ENCODE data around the gene AARS2. TPM values are rescaled to one million over a fixed set of nuclear protein-coding genes. Genes with fewer than 3 reads are reported as not detected.
A peak's percentile ranks its signal among the peaks of the same experiment; 100 is the strongest.

The AARS2 gene
- total RNA-seq, 1 experiment from 2014 or later = 28.9 TPM

DNA sequence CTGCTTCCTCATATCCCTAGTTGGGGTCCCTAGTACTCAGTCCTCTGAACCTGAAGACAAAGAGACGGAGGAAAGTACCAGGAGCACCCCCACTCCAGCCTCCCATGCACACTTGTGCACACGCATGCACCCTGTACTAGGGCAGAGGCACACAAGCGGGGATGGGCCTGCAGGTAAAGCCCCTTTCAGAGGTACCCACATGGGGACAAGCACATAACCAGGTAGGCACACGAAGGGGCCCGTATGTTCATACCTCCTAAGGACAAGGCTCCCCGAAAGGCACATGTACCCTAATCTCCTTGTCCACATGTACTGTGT is 41.8 kb downstream of the AARS2 start (continued):
- TF ChIP-seq, protein P1, sequence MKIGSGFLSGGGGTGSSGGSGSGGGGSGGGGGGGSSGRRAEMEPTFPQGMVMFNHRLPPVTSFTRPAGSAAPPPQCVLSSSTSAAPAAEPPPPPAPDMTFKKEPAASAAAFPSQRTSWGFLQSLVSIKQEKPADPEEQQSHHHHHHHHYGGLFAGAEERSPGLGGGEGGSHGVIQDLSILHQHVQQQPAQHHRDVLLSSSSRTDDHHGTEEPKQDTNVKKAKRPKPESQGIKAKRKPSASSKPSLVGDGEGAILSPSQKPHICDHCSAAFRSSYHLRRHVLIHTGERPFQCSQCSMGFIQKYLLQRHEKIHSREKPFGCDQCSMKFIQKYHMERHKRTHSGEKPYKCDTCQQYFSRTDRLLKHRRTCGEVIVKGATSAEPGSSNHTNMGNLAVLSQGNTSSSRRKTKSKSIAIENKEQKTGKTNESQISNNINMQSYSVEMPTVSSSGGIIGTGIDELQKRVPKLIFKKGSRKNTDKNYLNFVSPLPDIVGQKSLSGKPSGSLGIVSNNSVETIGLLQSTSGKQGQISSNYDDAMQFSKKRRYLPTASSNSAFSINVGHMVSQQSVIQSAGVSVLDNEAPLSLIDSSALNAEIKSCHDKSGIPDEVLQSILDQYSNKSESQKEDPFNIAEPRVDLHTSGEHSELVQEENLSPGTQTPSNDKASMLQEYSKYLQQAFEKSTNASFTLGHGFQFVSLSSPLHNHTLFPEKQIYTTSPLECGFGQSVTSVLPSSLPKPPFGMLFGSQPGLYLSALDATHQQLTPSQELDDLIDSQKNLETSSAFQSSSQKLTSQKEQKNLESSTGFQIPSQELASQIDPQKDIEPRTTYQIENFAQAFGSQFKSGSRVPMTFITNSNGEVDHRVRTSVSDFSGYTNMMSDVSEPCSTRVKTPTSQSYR (CRISPR knock-in tag; IDR thresholded peaks at IDR 0.05) = no peak
- TF ChIP-seq SMAD3 (CRISPR knock-in tag; IDR thresholded peaks at IDR 0.05; ENCODE audit: borderline replicate concordance) = no peak

DNA sequence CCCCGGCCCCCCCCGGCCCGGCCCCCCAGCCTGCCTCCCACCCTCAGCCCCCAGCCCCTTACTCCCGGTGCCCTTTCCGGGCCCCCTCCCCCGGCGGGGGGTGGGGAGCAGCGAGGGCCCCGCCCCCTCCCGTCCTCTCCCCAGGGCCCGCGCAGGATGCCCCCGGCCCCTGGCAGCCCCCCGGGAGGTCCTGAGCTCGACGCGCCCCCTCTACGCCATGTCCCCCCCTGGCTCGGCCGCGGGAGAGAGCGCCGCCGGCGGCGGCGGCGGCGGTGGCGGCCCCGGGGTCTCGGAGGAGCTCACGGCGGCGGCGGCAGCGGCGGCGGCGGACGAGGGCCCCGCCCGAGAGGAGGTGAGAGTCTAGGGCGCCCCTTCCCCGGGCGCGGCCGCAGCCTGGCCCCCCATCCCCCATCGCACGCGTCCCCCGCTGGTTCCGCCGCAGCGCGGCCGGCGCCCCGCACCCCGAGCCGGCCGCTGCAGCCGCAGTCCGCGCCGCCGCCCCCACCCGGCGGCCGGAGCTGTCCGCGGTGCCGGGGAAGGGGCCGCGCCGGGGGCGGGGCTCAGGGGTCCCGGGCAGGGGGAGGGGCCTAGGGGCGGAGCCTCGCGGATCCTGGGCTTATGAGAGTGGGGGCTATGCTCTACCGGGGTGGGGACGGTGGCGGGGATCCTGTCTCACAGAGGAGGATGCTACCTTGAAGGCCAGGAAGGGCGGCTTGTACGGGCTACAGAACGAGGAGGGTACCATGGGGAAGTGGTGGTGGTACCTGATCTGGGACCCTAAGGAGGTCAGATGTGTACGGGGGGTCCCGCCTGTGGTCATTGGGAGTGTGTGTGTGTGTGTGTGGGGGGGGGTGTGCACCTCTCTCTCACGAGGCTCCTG is 42.4 kb downstream of the AARS2 start:
- DNase-seq (ENCODE audit: low spot score) = peak; percentile 83
- POLR2A ChIA-PET = interaction anchor here (1.2 to 1.6 kb wide), 2 partner anchors 16 to 71 kb away, joined by 3 to 5 read pairs; partner anchors contain the start of gene SPATS1
- peaks cover 36% of the 10 kb centered on the region for H3K4me1 Mint-ChIP-seq

DNA sequence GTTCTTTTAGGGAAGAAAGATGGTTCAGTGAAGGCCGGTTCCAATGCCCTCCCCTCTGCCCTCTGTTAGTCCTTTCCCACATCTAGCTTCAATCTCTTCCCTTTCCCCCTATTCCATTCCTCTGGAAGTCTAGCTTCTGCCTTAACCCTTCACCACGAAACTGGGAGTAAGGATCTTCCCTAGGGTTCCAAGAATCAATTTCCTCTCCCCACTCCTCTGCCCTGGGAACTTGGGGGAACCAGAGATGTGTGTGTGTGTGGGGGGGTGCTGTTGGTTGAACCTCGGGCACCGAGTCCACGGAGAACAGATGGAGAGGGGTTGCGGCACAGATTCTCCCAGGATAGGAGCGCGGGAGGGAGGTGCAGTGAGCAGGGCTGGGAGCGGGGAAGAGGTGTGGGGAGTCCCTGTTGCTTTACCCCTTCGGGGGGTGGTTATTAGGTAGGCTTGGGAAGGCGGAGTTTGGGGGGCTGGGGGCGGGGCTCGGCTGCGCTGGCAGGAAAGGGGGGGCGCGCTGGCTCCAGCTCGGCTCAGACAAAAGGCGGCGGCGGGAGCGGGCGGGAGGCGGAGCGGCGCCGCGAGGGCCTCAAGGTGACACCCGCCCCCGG is 43.1 kb downstream of the AARS2 start, which contains the start of gene TMEM151B:
TSS of gene TMEM151B (plus strand) at position 530 of the 605 bp plus-strand sequence. CDS start 293 bp downstream, outside the sequence.
- DNase-seq (ENCODE audit: low spot score) (peak; percentile 46), ATAC-seq (no peak; the same call in 1 of the 2 replicates)
- CTCF ChIA-PET = interaction anchor here (0.7 to 6.3 kb wide), 14 partner anchors 13 to 200 kb away, joined by 3 to 109 read pairs (median 4); partner anchors contain the start of genes AARS2, CDC5L, SLC35B2 and SPATS1
- H3K36me3 Mint-ChIP-seq = no peaks in the 10 kb centered on the region
- peaks cover 36% of the 10 kb centered on the region for H3K4me1 Mint-ChIP-seq
- H3K9me3 Mint-ChIP-seq = no peaks in the 10 kb centered on the region
- H3K27ac Mint-ChIP-seq = no peak within 1 kb of the TSS
- peak within 1 kb of the TSS; percentile 72 for H3K4me3 Mint-ChIP-seq
- peaks cover 34% of the 10 kb centered on the region for H3K27me3 Mint-ChIP-seq (ENCODE audit: low read depth)
- POLR2A ChIA-PET = interaction anchor here (1.2 to 1.6 kb wide), 3 partner anchors 16 to 72 kb away, joined by 3 to 5 read pairs (median 3); partner anchors contain the start of gene SPATS1
- TF ChIP-seq CBFB (CRISPR knock-in tag; IDR thresholded peaks at IDR 0.05; ENCODE audit: low read depth) (no peak), NFE2L1 (CRISPR knock-in tag; IDR thresholded peaks at IDR 0.05) (no peak), GTF2I (CRISPR knock-in tag; conservative IDR thresholded peaks at IDR 0.05) (no peak), ATF1 (CRISPR knock-in tag; IDR thresholded peaks at IDR 0.05) (no peak), SMAD3 (CRISPR knock-in tag; IDR thresholded peaks at IDR 0.05; ENCODE audit: borderline replicate concordance) (no peak), OVOL2 (CRISPR knock-in tag; IDR thresholded peaks at IDR 0.05; ENCODE audit: borderline replicate concordance) (no peak), ZNF219 (CRISPR knock-in tag; IDR thresholded peaks at IDR 0.05; ENCODE audit: borderline replicate concordance) (no peak), ZNF263 (CRISPR knock-in tag; IDR thresholded peaks at IDR 0.05; ENCODE audit: low read depth) (no peak), GRHL2 (CRISPR knock-in tag; IDR thresholded peaks at IDR 0.05; ENCODE audit: insufficient replicate concordance, severe bottlenecking) (no peak)
- TF ChIP-seq, protein P2, sequence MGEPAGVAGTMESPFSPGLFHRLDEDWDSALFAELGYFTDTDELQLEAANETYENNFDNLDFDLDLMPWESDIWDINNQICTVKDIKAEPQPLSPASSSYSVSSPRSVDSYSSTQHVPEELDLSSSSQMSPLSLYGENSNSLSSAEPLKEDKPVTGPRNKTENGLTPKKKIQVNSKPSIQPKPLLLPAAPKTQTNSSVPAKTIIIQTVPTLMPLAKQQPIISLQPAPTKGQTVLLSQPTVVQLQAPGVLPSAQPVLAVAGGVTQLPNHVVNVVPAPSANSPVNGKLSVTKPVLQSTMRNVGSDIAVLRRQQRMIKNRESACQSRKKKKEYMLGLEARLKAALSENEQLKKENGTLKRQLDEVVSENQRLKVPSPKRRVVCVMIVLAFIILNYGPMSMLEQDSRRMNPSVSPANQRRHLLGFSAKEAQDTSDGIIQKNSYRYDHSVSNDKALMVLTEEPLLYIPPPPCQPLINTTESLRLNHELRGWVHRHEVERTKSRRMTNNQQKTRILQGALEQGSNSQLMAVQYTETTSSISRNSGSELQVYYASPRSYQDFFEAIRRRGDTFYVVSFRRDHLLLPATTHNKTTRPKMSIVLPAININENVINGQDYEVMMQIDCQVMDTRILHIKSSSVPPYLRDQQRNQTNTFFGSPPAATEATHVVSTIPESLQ (CRISPR knock-in tag; IDR thresholded peaks at IDR 0.05) = no peak
- TF ChIP-seq, protein P3, sequence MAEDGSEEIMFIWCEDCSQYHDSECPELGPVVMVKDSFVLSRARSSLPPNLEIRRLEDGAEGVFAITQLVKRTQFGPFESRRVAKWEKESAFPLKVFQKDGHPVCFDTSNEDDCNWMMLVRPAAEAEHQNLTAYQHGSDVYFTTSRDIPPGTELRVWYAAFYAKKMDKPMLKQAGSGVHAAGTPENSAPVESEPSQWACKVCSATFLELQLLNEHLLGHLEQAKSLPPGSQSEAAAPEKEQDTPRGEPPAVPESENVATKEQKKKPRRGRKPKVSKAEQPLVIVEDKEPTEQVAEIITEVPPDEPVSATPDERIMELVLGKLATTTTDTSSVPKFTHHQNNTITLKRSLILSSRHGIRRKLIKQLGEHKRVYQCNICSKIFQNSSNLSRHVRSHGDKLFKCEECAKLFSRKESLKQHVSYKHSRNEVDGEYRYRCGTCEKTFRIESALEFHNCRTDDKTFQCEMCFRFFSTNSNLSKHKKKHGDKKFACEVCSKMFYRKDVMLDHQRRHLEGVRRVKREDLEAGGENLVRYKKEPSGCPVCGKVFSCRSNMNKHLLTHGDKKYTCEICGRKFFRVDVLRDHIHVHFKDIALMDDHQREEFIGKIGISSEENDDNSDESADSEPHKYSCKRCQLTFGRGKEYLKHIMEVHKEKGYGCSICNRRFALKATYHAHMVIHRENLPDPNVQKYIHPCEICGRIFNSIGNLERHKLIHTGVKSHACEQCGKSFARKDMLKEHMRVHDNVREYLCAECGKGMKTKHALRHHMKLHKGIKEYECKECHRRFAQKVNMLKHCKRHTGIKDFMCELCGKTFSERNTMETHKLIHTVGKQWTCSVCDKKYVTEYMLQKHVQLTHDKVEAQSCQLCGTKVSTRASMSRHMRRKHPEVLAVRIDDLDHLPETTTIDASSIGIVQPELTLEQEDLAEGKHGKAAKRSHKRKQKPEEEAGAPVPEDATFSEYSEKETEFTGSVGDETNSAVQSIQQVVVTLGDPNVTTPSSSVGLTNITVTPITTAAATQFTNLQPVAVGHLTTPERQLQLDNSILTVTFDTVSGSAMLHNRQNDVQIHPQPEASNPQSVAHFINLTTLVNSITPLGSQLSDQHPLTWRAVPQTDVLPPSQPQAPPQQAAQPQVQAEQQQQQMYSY (CRISPR knock-in tag; IDR thresholded peaks at IDR 0.05) = no peak
- TF ChIP-seq, protein P4, sequence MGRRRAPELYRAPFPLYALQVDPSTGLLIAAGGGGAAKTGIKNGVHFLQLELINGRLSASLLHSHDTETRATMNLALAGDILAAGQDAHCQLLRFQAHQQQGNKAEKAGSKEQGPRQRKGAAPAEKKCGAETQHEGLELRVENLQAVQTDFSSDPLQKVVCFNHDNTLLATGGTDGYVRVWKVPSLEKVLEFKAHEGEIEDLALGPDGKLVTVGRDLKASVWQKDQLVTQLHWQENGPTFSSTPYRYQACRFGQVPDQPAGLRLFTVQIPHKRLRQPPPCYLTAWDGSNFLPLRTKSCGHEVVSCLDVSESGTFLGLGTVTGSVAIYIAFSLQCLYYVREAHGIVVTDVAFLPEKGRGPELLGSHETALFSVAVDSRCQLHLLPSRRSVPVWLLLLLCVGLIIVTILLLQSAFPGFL (CRISPR knock-in tag; IDR thresholded peaks at IDR 0.05; ENCODE audit: borderline replicate concordance) = no peak

More for the DNA sequence above, 42.4 kb downstream of the AARS2 start:
- ATAC-seq = peak; percentile 66
- CTCF ChIA-PET = interaction anchor here (0.6 to 6.3 kb wide), 16 partner anchors 13 to 199 kb away, joined by 3 to 109 read pairs (median 4); partner anchors contain the start of genes AARS2, CDC5L, SLC35B2 and SPATS1
- Mint-ChIP-seq H3K4me3 (peak overlapping the region; percentile 68), H3K36me3 (no peaks in the 10 kb centered on the region), H3K27me3 (ENCODE audit: low read depth) (peaks cover 34% of the 10 kb centered on the region), H3K27ac (no peak overlapping the region), H3K9me3 (no peaks in the 10 kb centered on the region)
- no peak for TF ChIP-seq ZNF317 (CRISPR knock-in tag; IDR thresholded peaks at IDR 0.05; ENCODE audit: borderline replicate concordance, low read depth)
- TF ChIP-seq GABPB1 (CRISPR knock-in tag; IDR thresholded peaks at IDR 0.05) = no peak
- TF ChIP-seq SP1 (CRISPR knock-in tag; conservative IDR thresholded peaks at IDR 0.05) = 0 out of 2 replicates have a peak, but pooled peaks have one; percentile 47
- TF ChIP-seq TEAD4 (CRISPR knock-in tag; IDR thresholded peaks at IDR 0.05) = no peak
- TF ChIP-seq, protein P4 (CRISPR knock-in tag; IDR thresholded peaks at IDR 0.05; ENCODE audit: borderline replicate concordance) = no peak
- TF ChIP-seq ZNF423 (CRISPR knock-in tag; IDR thresholded peaks at IDR 0.05) = 0 out of 2 replicates have a peak, but pooled peaks have one; percentile 12
- no peak for TF ChIP-seq IRF2 (CRISPR knock-in tag; IDR thresholded peaks at IDR 0.05; ENCODE audit: borderline replicate concordance, low read depth)
- no peak for TF ChIP-seq FOXK1 (CRISPR knock-in tag; IDR thresholded peaks at IDR 0.05)
- TF ChIP-seq, protein P5, sequence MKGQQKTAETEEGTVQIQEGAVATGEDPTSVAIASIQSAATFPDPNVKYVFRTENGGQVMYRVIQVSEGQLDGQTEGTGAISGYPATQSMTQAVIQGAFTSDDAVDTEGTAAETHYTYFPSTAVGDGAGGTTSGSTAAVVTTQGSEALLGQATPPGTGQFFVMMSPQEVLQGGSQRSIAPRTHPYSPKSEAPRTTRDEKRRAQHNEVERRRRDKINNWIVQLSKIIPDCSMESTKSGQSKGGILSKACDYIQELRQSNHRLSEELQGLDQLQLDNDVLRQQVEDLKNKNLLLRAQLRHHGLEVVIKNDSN (CRISPR knock-in tag; IDR thresholded peaks at IDR 0.05) = no peak
